Lung (tissue), 16 donors: ENCODE data around the gene ZBTB44. TPM values are rescaled to one million over a fixed set of nuclear protein-coding genes. Genes with fewer than 3 reads are reported as not detected.

ENCODE experiments used
- ATAC-seq: fragments of 200-7000 bp; cut with Tn5 transposase; one replicate; pipeline ENCODE4 v1.9.1; 2020; ENCODE audit warnings: moderate number of reproducible peaks; ENCODE audit not compliant: insufficient read depth, low FRiP score
- DNase-seq, 3 donors: peaks; one replicate each; pipeline ENCODE4 v3.0.0-alpha.2; 2013 to 2017
- H3K27ac ChIP-seq, 2 donors: one replicate each; pipeline ENCODE4 v1.5.1; 2013; ENCODE audit warnings: mild to moderate bottlenecking in 2 of 2, moderate library complexity in 2 of 2, control low read depth in 1 of 2, inconsistent platforms in 1 of 2, low read depth in 1 of 2, low read length in 1 of 2
- H3K27me3 ChIP-seq, 3 donors: one replicate each; pipeline ENCODE4 v1.5.1; 2013; ENCODE audit warnings: low read length in 2 of 3; ENCODE audit not compliant: control insufficient read depth in 3 of 3, insufficient read depth in 3 of 3
- H3K36me3 ChIP-seq, 4 donors: one replicate each; pipeline ENCODE4 v1.5.1; 2013; ENCODE audit warnings: low read length in 4 of 4, mild to moderate bottlenecking in 1 of 4, moderate library complexity in 1 of 4; ENCODE audit not compliant: control insufficient read depth in 4 of 4, insufficient read depth in 4 of 4
- H3K4me1 ChIP-seq, 5 donors: one replicate each; pipeline ENCODE4 v1.5.1; 2013; ENCODE audit warnings: low read length in 5 of 5, mild to moderate bottlenecking in 2 of 5, moderate library complexity in 1 of 5; ENCODE audit not compliant: control insufficient read depth in 5 of 5, insufficient read depth in 5 of 5
- H3K4me3 ChIP-seq: one replicate; pipeline ENCODE4 v1.5.1; 2013; ENCODE audit warnings: mild to moderate bottlenecking, control low read depth, moderate library complexity
- H3K9ac ChIP-seq, 2 donors: one replicate each; pipeline ENCODE4 v1.5.1; 2013; ENCODE audit warnings: low read length in 2 of 2, control low read depth in 1 of 2; ENCODE audit not compliant: insufficient read depth in 1 of 2
- H3K9me3 ChIP-seq, 4 donors: one replicate each; pipeline ENCODE4 v1.5.1; 2013; ENCODE audit warnings: low read length in 3 of 4, mild to moderate bottlenecking in 1 of 4, moderate library complexity in 1 of 4; ENCODE audit not compliant: control insufficient read depth in 4 of 4, insufficient read depth in 3 of 4
- CTCF ChIP-seq: IDR thresholded peaks from 2 replicates; pipeline ENCODE4 v1.5.1; 2012; ENCODE audit warnings: mild to moderate bottlenecking; ENCODE audit errors: control extremely low read depth, extremely low read depth
- WGBS, 2 donors: extraction: QIAGEN DNeasy Blood & Tissue Kit; methylation state at CpG; one replicate each; pipeline ENCODE4 v1.1.7; 2013; 5-methylcytosine and 5-hydroxymethylcytosine counted together
- long read RNA-seq, 5 donors: transcript quantifications; one replicate each; lab custom pipeline, GENCODE V29; 2026
- polyA plus RNA-seq, 2 donors: library from polyadenylated mRNA; stranded (reverse); fragments of 200-250 nt; gene quantifications; one replicate each; pipeline ENCODE4 v1.2.1, GENCODE V29; 2013
- total RNA-seq, 2 donors: library from RNA; depleted of rRNA in 1 of 2; stranded (reverse); fragments of >200 nt in 1 of 2; gene quantifications; one replicate each; pipeline ENCODE4 v1.2.1, GENCODE V29; 2014 to 2021
- donor health status: control.
- donor health status: control.
- donor health status: Bipolar disorder and iron deficiency.
- donor health status: healthy.
- donor health status: DM: yes; HTN: yes; CAD: no.

The ZBTB44 gene
- 10 to 100 TPM; 30.1 to 72.7 TPM for total RNA-seq
- polyA plus RNA-seq: 10 to 100 TPM in 1 of 2 donors, 1 to 10 TPM in 1; 8.6 to 11.4 TPM
- long read RNA-seq, donor 1, full-length matches to known transcripts: 7 of 29 reads
- long read RNA-seq, donor 1, partial matches to known transcripts: 22 of 29 reads
- long read RNA-seq, donor 1, other reads (novel, unspliced or antisense): 0 of 29 reads
- long read RNA-seq, donor 2, partial matches to known transcripts: 17 of 18 reads
- long read RNA-seq, donor 2, other reads (novel, unspliced or antisense): 0 of 18 reads
- long read RNA-seq, donor 3, partial matches to known transcripts: 6 of 6 reads
- long read RNA-seq, donor 3, other reads (novel, unspliced or antisense): 0 of 6 reads
- long read RNA-seq, donor 4, full-length matches to known transcripts: 1 of 11 reads
- long read RNA-seq, donor 4, partial matches to known transcripts: 10 of 11 reads
- long read RNA-seq, donor 4, other reads (novel, unspliced or antisense): 0 of 11 reads
- long read RNA-seq, donor 5, full-length matches to known transcripts: 3 of 3 reads
- long read RNA-seq, donor 5, partial matches to known transcripts: 0 of 3 reads
- long read RNA-seq, donor 5, other reads (novel, unspliced or antisense): 0 of 3 reads

GRCh38 chr11:130314750-130315285 is at the start of gene ZBTB44:
Gene ZBTB44 (minus strand): TSS chr11:130314917. CDS start chr11:130261873, 53,044 bp downstream.
- no peaks in the 10 kb centered on the region for H3K27me3 ChIP-seq
- 1% methylated on average over 33 to 42 of the region's 42 CpGs for WGBS, 2 donors
- peaks cover 0 to 21% (median 4%) of the 10 kb centered on the region in 5 donors for H3K4me1 ChIP-seq
- peak; percentile 94 to 96 (median 96) for DNase-seq
- TF ChIP-seq CTCF: no peak
- H3K9me3 ChIP-seq: no peaks in the 10 kb centered on the region
- H3K4me3 ChIP-seq: peak within 1 kb of the TSS; percentile 90
- peak; percentile 90 for ATAC-seq
- H3K36me3 ChIP-seq: no peaks in the 10 kb centered on the region
- H3K9ac ChIP-seq: peak within 1 kb of the TSS in 1 of 2 donors; percentile 88
- H3K27ac ChIP-seq: peak within 1 kb of the TSS; percentile 97 to 98

- H3K27ac ChIP-seq: no peak overlapping the region
- TF ChIP-seq CTCF: no peak
- no peaks in the 10 kb centered on the region for H3K36me3 ChIP-seq
- ATAC-seq (no peak), DNase-seq (no peak)
- no peak overlapping the region for H3K9ac ChIP-seq
- H3K9me3 ChIP-seq: peaks cover 0 to 3% (median 2%) of the 10 kb centered on the region in 4 donors
- H3K27me3 ChIP-seq: no peaks in the 10 kb centered on the region
- no peak overlapping the region for H3K4me3 ChIP-seq
- no peaks in the 10 kb centered on the region for H3K4me1 ChIP-seq
Observed at GRCh38 chr11:130359419-130359818, 44.7 kb upstream of the ZBTB44 start.

GRCh38 chr11:130358398-130358797 is 43.7 kb upstream of the ZBTB44 start:
- H3K4me3 ChIP-seq: no peak overlapping the region
- no peak for TF ChIP-seq CTCF
- no peak overlapping the region for H3K27ac ChIP-seq
- ATAC-seq (no peak), DNase-seq (no peak)
- no peak overlapping the region for H3K9ac ChIP-seq
- peaks cover 0 to 3% (median 2%) of the 10 kb centered on the region in 4 donors for H3K9me3 ChIP-seq
- H3K27me3 ChIP-seq: no peaks in the 10 kb centered on the region
- no peaks in the 10 kb centered on the region for H3K36me3 ChIP-seq
- no peaks in the 10 kb centered on the region for H3K4me1 ChIP-seq
